HG02884 (cell line): Measurements from ENCODE around the gene SMAD4.
"Not testable (repeated sequence)": the region's sequence is repeated elsewhere in the genome, so short reads cannot be mapped to it uniquely, and the experiment has no call there.

Experiments used
- ATAC-seq: cut with Tn5 transposase; IDR thresholded peaks from one replicate; pipeline ENCODE4 v1.9.1; 2021; ENCODE audit warnings: mild to moderate bottlenecking, moderate library complexity; ENCODE audit not compliant: unreplicated experiment

The SMAD4 gene

DNA sequence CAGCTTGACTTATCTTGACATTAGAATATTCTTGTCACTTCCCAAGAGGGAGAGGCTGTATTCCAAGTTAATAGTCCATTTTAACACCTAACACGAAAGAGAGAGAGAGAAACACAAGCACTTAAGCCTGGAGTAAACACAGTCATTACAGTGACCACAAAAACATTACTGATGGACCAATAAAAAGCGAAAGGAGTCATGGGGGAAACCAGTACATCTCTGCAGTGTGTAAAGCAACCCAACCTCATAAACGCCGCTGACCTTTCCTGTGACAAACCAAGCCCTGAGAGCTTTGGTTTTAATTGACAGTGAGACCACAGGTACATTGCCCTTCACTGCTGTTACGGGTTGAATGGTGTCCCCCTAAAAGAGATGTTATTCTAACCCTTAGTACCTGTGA, 78.3 kb downstream of the SMAD4 start:
- no peak for ATAC-seq

DNA sequence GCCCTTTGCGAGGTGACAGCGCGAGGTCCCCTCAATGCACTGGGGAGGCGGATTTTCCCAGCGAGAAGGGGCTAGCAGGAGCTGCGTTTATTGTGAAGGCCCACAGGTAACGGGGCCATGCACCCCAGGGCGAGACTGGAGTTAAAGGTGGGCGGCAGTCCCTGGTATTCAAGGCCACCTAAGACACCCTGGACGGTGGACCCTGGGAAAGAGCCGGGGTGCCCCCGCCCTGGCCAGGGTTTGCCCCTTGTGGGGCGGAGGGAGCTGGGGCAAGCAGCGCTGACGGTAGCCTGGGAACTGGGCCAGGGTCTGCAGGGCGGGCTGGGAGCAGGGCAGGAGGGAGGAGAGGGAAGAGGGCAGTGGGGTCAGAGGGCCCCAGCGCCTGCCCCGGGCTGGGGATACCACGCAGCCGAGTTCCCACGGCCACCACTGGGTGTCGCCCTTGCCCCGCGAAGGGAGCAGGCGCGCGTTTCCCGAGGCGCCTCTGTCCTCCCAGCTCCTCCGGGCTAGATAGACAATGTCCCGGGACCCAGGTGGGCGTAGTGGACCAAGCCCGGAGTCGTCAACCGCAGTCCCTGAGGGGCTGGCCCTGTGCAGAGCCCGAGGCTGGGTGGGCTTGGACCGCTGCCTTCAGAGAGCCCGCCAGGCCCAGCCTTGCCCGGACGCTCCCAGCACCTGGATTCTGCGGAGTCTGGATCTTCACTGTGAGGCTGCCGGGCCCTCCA, 80.2 kb downstream of the SMAD4 start:
- peak; percentile 86 for ATAC-seq

DNA sequence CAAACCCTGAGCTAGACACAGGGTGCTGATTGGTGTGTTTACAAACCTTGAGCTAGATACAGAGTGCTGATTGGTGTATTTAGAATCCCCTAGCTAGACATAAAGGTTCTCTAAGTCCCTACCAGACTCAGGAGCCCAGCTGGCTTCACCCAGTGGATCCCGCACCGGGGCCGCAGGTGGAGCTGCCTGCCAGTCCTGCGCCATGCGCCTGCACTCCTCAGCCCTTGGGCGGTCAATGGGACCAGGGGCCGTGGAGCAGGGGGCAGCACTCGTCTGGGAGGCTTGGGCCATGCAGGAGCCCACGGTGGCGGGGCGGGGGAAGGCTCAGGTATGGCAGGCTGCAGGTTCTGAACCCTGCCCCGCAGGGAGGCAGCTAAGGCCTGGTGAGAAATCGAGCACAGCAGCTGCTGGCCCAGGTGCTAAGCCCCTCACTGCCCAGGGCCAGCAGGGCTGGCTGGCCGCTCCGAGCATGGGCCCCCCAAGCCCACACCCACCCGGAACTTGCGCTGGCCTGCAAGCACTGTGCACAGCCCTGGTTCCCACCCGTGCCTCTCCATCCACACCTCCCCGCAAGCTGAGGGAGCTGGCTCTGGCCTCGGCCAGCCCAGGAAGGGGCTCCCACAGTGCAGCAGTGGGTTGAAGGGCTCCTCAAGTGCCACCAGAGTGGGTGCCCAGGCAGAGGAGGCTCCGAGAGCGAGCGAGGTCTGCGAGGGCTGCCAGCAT, 81.8 kb downstream of the SMAD4 start:
- not testable (repeated sequence) for ATAC-seq

DNA sequence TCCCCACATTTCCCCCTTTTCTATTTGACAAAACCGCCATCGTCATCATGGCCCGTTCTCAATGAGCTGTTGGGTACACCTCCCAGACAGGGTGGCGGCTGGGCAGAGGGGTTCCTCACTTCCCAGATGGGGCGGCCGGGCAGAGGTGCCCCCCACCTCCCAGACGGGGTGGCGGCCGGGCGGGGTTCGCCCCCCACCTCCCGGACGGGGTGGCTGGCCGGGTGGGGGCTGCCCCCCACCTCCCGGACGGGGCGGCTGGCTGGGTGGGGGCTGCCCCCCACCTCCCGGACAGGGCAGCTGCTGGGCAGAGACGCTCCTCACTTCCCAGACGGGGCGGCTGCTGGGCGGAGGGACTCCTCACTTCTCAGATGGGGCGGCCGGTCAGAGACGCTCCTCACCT, 87.0 kb downstream of the SMAD4 start:
- ATAC-seq: not testable (repeated sequence)

DNA sequence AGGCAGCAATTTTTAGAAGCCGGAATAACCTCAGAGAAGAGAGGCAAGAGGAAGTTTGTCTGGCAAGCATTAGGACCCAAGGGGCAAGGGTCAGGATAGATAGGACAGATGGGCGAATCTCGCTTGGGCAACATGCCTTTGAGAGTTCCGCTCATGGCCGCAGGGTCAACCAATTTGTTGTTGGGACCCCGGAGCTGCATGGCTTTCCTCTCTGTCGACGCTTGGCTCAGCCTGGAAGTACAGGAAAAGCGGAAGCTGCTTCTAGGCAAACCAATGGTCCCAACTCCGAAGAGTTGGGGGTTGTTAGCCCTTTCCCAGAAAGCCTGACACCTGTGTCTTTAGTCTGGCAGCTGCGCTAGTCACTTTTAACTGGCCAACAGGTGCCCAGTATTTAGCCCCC, 89.5 kb downstream of the SMAD4 start:
- ATAC-seq: not testable (repeated sequence)

DNA sequence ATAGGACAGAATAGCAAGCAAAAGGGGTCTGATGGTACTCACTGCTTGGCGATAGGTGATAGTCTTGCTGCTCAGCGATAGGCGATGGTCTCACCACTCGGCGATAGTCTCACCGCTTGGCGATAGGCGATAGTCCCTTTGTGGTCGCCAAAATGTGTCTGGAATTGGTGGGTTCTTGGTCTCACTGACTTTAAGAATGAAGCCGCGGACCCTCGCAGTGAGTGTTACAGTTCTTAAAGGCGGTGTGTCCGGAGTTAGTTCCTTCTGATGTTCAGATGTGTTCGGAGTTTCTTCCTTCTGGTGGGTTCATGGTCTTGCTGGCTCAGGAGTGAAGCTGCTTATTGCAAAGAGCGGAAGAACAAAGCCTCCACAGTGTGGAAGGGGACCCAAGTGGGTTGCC, 90.0 kb downstream of the SMAD4 start:
- not testable (repeated sequence) for ATAC-seq

DNA sequence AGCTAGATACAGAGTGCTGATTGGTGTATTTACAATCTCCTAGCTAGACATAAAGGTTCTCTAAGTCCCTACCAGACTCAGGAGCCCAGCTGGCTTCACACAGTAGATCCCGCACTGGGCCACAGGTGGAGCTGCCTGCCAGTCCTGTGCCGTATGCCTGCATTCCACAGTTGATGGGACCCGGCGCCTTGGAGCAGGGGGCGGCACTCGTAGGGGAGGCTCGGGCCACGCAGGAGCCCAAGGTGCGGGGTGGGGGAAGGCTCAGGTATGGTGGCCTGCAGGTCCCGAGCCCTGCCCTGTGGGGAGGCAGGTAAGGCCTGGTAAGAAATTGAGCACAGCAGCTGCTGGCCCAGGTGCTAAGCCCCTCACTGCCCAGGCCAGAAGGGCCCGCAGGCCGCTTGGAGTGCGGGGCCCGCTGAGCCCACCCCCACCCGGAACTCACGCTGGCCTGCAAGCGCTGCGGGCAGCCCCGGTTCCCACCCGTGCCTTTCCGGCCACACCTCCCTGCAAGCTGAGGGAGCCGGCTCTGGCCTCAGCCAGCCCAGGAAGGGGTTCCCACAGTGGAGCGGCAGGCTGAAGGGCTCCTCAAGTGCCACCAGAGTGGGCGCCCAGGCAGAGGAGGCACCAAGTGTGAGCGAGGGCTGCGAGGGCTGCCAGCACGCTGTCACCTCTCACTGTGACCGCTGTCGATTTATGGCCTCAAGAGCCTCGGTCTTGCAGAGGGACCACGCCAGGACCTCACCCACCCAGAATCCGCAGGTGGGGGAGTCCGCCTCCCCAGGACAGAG, 91.0 kb downstream of the SMAD4 start:
- no peak for ATAC-seq

DNA sequence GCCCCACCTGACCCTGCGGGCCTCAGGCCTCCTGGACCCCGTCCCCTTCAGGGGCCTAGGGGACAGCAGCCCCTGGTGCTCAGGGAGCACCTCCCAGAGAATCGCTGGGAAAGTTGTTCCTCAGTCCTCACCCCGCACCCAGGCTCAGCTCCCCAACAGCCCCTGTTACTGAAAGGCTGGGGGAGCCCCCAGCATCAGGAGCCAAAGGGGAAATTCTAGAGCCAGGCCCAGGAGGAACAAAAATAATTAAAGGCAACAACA, 91.5 kb downstream of the SMAD4 start:
- ATAC-seq: no peak

DNA sequence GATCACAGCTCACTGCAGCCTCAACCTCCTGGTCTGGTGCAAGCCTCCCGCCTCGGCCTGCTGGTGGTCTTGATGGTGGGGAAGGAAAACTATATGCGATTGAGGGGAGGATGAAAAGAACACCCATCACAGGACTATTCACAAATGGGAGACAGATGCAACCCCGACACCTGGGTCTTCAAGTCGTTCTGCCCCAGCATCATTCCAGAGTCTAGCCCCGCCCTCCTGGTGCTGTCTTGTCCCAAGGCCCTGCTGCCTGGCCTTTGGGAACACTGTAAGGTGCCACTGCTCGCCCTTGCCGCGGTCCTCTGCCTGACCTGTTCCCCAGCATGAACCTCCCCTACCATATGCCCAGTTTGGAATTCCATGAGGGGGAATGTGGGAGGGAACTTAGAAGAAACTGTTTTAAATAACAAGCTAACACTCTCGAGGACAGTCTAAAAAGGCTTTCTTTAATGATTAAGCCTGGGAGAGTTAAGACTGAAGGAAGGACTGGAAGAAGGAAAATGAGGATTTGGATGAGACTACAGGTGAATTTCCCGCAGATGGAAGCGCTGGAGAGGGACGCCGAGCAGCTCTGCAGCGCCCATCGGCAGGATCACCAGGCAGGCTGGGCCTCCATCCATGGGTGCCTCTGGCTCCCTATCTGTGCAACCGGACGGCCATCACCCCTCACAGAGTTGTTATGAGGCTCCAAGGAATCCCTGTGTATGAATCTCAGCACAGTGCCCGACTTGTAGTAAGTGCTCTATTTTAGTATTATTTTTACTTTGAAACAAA, 92.4 kb downstream of the SMAD4 start:
- no peak for ATAC-seq

DNA sequence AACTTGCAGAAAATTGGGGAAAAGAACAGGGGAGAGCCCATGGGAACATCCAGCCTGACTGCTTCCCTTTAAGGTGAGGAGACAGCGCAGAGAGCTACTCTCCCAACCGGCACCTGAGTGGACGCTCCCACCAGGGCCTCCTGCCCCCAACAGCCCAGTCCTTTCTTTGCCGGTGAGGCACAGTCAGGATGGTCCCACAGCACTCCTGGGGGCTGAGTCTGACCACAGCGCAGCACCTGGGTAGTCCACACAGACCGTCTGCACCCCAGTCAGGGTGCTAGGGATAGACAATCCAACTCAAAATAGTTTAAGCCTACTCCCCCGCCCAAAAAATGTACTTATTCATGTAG, 93.0 kb downstream of the SMAD4 start:
- ATAC-seq: no peak

DNA sequence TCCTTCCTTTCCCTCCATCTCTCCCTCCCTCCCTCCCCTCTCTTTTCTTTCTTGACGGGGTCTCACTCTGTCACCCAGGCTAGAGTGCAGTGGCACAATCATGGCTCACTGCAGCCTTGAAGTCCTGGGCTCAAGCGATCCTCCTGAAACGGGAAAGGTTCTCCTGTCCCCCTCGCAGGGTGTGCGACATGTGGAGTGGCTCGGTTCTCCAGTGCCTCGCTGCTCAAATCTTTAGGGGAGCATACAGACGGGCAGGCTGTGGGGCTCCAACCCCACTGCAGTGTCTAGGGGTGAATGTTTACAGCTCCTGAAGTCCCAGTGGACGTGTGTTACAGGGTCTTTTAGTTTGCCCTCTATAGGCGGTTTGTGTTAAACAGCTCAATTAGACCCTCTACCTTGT, 93.5 kb downstream of the SMAD4 start:
- no peak for ATAC-seq

DNA sequence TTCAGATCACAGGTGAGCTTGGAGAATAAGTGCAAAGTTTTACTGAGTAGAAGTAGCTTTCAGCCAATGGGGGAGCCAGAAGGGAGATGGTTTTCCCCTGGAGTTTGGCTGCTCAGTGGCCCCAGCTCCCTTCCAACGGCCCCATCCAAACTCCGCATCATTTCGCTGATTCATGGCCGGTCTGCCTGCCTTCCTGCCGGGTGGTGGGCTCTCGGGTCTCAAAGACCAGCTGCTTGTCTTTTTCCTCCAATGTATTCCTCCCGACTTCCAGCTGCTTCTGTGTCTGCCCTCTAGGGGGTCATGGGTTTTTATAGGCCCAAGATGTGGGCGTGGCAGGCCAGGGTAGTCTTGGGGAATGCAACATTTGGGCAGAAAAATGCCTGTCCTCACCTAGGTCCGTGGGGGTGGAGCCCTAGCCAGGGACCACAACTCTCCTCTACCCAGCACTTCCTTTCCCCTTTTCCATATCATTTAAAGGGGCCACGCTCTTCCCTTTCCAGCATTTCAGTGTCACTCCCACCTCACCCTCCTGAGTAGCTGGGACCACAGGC, 94.0 kb downstream of the SMAD4 start:
- ATAC-seq: no peak

DNA sequence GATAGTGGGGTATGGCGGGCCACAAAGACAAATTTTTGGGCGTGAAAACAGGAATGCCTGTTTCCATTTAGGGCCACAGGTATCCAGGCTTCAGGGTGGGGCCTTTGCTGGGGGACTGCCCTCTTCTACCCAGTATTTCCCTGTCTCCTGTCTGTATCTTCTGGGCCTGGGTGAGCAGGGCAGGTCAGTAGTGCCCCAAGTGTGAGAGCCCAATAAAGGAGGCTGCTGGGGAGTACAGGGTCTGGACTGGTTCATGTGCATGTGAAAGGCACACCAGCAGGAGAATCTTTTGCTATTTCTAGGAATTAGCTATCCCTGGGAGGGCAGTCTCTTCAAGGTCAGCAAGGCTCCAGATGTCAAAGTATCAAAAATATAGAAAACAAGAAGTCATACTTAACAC, 96.0 kb downstream of the SMAD4 start:
- no peak for ATAC-seq

DNA sequence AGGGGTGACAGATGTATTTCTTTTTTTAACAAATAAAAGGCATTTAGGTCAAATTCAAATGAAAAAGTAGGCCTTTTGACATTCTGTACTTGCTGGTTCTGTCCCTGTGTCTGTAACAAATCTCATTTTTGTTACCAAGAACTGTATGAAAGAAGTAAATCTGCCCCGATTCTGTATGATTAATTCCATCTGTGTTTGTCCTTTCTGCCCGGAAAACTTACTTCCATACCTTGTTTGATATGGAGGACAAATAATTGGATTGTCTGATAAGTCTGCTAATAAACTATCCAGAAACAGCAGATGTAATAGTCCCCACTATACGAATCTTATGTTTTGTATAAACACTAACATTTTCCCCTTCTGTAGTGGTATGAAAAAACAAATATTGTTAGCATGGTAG, 97.7 kb downstream of the SMAD4 start:
- ATAC-seq: no peak

DNA sequence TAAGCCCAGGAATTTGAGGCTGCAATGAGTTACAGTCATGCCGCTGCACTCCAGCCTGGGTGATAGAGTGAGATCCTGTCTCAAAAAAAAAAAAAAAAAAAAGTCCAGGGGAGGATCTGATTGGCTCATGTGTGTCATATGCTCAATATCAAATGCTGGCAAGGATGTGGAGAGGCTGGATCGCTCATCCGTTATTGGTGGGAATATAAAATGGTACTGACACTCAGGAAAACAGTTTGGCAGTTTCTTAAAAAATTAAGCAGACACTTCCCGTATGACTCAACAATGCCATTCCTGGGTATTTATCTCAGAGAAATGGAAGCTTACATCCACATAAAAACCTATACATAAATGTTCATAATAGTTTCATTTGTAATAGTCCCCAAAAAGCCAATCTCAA, 98.5 kb downstream of the SMAD4 start:
- no peak for ATAC-seq

DNA sequence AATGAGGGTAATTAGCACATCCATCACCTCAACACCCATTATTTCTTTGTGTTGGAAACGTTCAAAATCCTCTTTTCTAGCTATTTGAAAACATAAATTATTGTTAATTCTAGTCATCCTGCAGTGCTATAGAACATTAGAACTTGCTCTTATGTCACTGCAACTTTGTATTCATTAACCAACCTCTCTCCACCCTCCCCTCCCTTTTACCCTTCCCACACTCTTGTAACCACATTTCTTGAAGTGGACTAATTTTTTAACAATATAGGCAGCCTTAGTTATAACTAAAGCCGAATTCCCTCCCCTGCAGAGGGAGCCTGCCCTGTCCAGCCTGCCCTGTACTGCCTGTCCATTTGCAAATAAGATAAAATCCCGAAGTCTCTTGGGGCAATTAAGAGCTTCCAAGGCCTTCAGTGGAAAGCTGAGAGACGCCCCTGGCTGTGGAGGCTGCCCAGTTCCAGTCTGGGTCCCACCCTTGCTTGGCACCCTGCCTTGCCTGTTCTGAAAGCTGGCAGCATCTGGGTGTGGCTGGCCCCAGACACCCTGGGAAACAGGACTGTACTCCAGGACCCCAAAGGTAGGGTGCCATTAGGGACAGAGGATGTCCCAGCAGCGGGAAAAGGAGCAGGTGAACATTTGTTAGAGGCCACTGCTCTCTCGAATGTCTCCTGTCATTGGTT, 102.4 kb downstream of the SMAD4 start:
- ATAC-seq: no peak

DNA sequence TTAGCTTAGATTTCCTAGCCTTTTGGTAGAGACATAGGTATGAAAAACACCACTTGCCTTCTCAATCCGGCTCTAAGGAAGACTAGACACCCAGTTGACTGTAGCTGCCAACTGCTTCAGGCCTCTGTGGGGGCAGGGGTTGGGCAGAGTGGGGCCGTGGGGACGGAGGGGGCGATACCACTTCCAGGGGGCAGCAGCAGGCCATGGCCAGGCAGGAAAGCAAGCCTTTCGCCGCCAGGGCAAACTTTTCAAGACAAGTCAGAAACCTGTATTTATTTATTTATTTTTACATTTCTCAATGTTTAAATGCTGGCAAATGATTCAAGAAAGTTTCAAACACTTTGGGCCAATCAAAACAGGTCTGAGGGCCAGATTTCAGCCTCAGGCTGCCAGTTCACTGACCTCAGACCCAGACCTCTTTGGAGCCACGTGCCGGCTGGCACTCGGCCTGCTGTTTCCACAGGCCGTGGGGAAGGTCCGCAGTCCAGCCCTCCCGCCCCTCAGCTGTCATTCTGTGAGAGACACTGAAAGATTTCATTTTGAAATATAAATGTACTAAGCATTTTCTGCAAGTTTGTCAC, 103.7 kb downstream of the SMAD4 start:
- no peak for ATAC-seq
